Esophagus muscularis mucosa (tissue), 4 donors: Measurements from ENCODE around the gene FNBP1. TPM values are rescaled to one million over a fixed set of nuclear protein-coding genes. Genes with fewer than 3 reads are reported as not detected.

Source experiments
- DNase-seq: peaks from one replicate; pipeline ENCODE4 v3.0.0-alpha.2; 2017; ENCODE audit errors: extremely low spot score
- H3K27ac ChIP-seq, 4 donors: fragments of 200-600 bp; sonication (generic); replicated peaks in 1 of 4; 1 replicate in 3 of 4; 2 replicates in 1 of 4; pipeline ENCODE4 v1.5.1; 2016 to 2019; ENCODE audit warnings: mild to moderate bottlenecking in 1 of 4
- H3K27me3 ChIP-seq, 4 donors: fragments of 200-600 bp; sonication (generic); one replicate each; pipeline versions ENCODE4 v1.5.1 to v1.6.0; 2016 to 2019
- H3K36me3 ChIP-seq, 4 donors: fragments of 200-600 bp; sonication (generic); one replicate each; pipeline ENCODE4 v1.5.1; 2016 to 2019
- H3K4me1 ChIP-seq, 4 donors: fragments of 200-600 bp; sonication (generic); one replicate each; pipeline ENCODE4 v1.5.1; 2016 to 2019
- H3K4me3 ChIP-seq, 4 donors: fragments of 200-600 bp; sonication (generic); 1 replicate in 2 of 4; 2 replicates in 2 of 4; pipeline ENCODE4 v1.5.1; 2016 to 2019; ENCODE audit warnings: mild to moderate bottlenecking in 4 of 4, moderate library complexity in 1 of 4
- H3K9me3 ChIP-seq, 4 donors: fragments of 200-600 bp; sonication (generic); 1 replicate in 3 of 4; 2 replicates in 1 of 4; pipeline ENCODE4 v1.5.1; 2016 to 2019
- EP300 ChIP-seq: sonication (generic); formaldehyde crosslinking; IDR thresholded peaks from one replicate; pipeline ENCODE4 v1.6.1; 2017; ENCODE audit warnings: antibody characterized with exemption
- POLR2A ChIP-seq: fragments of 450-650 bp; IDR thresholded peaks from one replicate; pipeline ENCODE4 v1.6.1; 2017; ENCODE audit warnings: antibody characterized with exemption, moderate library complexity, mild to moderate bottlenecking, low read depth
- POLR2AphosphoS5 ChIP-seq, 2 donors: sonication (generic); formaldehyde crosslinking; IDR thresholded peaks; one replicate each; pipeline ENCODE4 v1.6.1; 2017; ENCODE audit warnings: antibody characterized with exemption in 2 of 2
- WGBS: methylation state at CpG from one replicate; pipeline ENCODE4 v1.1.5; 2018; 5-methylcytosine and 5-hydroxymethylcytosine counted together
- intact Hi-C: fragments of 100-400 bp; cut with DNase I; formaldehyde crosslinking; loops from one replicate; pipeline ENCODE4 v1.15.1; 2023
- total RNA-seq, 4 donors: library from RNA; depleted of rRNA; stranded (reverse); fragments of >200 nt; gene quantifications; one replicate each; pipeline versions ENCODE4 v1.1.0 to v1.2.1, GENCODE V29; 2016
- TF ChIP-seq, protein P1 (sequence below), 3 experiments: fragments of 200-600 bp in 2 of 3; fragments of 450-650 bp in 1 of 3; sonication (generic) in 2 of 3; IDR thresholded peaks; one replicate each; pipeline ENCODE4 v1.5.1; 2017 to 2019; ENCODE audit warnings: antibody characterized with exemption in 3 of 3, mild to moderate bottlenecking in 2 of 3, moderate library complexity in 1 of 3

Gene FNBP1
- total RNA-seq, 4 donors from 2014 or later, result 177 to 317 (median 254) TPM

DNA sequence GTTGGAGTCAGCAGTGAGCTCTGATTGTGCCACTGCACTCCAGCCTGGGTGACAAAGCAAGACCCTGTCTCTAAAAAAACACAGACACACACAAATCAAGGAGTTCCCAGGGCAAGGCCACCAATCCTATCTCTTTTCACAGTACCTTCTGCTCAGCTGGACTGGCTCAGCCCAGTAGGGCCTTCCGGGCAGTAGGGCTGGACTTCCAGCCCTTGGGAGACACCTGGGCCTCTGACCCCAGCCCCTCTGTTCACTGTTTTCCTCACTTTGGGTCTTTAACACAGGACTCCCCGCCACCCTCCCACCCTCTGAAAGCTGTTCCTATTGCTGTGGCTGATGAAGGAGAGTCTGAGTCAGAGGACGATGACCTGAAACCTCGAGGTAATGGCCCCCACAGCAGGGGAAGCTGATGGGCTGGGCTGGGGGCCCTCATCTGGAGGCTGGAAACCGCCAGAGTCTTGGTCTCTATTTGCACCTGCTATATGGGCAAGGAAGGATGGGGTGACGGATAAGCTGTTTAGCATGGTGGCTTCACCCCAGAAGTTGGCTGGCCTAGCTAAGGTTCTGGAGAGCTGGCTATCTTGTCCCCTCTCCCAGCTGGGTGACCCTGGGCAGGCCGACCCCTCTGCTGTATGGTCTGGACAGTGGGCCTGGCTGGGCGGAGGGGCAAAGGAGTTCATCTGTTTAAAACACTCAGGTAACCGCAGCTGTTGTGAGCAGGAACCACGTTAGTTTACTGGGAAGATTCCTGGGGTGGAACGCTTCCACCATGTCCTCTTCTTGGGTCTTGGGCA lies 182.1 kb downstream of the FNBP1 start:
- Histone ChIP-seq H3K36me3 (peaks cover 54 to 96% (median 84%) of the 10 kb centered on the region in 4 donors), H3K27me3 (no peaks in the 10 kb centered on the region), H3K4me3 (no peak overlapping the region), H3K27ac (no peak overlapping the region), H3K4me1 (no peaks in the 10 kb centered on the region), H3K9me3 (no peaks in the 10 kb centered on the region)
- 71% methylated on average over 10 of the region's 11 CpGs for WGBS
- intact Hi-C loops, result no loop called here
- TF ChIP-seq EP300, result no peak
- TF ChIP-seq, protein P1, sequence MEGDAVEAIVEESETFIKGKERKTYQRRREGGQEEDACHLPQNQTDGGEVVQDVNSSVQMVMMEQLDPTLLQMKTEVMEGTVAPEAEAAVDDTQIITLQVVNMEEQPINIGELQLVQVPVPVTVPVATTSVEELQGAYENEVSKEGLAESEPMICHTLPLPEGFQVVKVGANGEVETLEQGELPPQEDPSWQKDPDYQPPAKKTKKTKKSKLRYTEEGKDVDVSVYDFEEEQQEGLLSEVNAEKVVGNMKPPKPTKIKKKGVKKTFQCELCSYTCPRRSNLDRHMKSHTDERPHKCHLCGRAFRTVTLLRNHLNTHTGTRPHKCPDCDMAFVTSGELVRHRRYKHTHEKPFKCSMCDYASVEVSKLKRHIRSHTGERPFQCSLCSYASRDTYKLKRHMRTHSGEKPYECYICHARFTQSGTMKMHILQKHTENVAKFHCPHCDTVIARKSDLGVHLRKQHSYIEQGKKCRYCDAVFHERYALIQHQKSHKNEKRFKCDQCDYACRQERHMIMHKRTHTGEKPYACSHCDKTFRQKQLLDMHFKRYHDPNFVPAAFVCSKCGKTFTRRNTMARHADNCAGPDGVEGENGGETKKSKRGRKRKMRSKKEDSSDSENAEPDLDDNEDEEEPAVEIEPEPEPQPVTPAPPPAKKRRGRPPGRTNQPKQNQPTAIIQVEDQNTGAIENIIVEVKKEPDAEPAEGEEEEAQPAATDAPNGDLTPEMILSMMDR (IDR thresholded peaks at IDR 0.05), result no peak
- no peak for TF ChIP-seq POLR2A
- no peak for TF ChIP-seq POLR2AphosphoS5 (IDR thresholded peaks at IDR 0.05)
- DNase-seq, result no peak

DNA sequence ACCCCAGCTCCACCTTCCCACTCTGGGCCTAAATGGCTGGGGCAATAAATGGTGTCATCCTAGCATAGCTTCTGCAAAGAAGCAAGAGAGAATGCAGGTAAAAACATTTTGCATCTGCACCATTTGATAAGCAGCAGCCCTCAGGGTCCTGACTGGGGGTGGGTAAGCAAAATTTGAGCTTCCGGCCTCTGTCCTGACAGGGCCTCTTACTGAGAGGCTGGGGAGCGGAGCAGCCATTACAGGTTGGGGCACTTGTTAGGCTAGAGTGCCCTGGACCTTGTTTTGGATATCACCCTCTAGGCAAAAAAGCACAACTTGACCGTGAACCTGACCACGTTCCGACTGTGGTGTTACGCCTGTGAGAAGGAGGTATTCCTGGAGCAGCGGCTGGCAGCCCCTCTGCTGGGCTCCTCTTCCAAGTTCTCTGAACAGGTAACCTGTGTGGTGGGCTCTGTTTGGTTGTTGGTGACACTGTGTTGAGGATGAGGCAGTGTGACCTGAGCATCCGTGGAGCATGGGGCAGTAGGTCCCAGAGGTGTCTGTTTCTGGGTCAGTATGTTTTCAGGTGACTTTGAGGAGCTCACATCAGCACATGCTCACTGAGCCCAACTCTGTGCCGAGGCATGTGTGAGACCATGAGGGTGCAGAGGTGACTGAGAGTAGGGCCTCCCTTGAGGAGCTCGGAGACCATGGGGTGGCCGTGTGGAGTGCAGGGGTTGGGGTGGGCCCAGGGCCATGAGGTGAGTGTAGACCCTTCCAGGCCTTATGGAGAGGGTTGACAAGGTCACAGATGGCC lies 184.6 kb downstream of the FNBP1 start:
- Histone ChIP-seq H3K27ac (no peak overlapping the region), H3K27me3 (no peaks in the 10 kb centered on the region), H3K4me3 (no peak overlapping the region), H3K9me3 (no peaks in the 10 kb centered on the region), H3K4me1 (no peaks in the 10 kb centered on the region), H3K36me3 (peaks cover 57 to 98% (median 86%) of the 10 kb centered on the region in 4 donors)
- no peak for DNase-seq
- intact Hi-C loops, result no loop called here
- WGBS, result 82% methylated on average over 9 of the region's 11 CpGs
- no peak for TF ChIP-seq POLR2A
- TF ChIP-seq EP300, result no peak
- TF ChIP-seq POLR2AphosphoS5 (IDR thresholded peaks at IDR 0.05), result no peak
- TF ChIP-seq, protein P1 (IDR thresholded peaks at IDR 0.05), result no peak

DNA sequence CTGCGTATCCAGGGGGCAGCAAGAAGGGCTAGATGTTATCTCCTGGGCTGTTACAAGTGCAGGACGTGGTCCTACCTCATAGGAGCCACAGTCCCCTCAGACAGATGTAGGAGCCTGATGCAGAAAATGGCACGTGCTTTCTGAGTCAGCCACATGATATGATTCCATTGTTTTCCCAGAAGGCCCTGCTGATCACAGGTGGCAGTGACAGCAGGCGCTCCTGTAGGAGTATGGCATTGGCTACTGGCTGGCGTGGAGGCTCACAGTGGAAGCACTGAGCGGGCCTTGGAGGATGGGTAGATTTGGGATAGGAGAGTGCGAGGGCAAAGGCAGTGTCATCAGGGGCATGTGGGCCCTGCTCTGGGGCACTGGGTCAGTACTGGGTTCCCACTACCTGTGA lies 185.8 kb downstream of the FNBP1 start:
- H3K4me3 ChIP-seq, result no peak overlapping the region
- DNase-seq, result no peak
- intact Hi-C loops, result no loop called here
- no peak overlapping the region for H3K27ac ChIP-seq
- WGBS, result 89% methylated on average over 6 of the region's 7 CpGs
- peaks cover 0 to 7% (median 4%) of the 10 kb centered on the region in 4 donors for H3K4me1 ChIP-seq
- no peak for TF ChIP-seq POLR2A
- TF ChIP-seq, protein P1 (IDR thresholded peaks at IDR 0.05), result no peak
- no peak for TF ChIP-seq EP300
- TF ChIP-seq POLR2AphosphoS5 (IDR thresholded peaks at IDR 0.05), result no peak
- no peaks in the 10 kb centered on the region for H3K27me3 ChIP-seq
- H3K9me3 ChIP-seq, result no peaks in the 10 kb centered on the region
- H3K36me3 ChIP-seq, result peaks cover 61 to 98% (median 88%) of the 10 kb centered on the region in 4 donors

DNA sequence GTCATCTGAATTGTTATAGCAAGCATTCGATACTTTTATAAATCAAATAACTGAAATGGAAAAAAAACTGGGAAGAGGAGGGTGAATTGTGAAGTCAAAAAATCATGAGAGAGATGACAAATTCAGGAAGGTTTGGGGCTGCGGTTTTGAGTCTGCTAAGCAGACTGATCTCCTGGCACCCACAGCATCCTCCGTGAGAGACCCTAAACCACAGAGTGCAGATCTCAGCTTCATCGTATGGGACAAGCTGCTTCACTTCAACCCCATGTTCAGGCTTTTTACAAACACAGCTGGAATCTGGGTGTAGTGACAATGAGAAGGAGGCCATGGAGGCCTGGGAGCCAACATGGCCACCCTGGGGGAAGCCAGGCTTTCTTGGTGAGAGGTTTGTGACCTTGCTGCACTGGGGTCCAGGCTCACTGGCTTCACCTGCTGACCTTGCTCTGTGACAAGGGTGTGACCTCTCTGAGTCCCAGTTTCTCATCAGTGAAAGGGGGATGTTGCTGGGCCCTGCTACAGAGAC lies 188.3 kb downstream of the FNBP1 start:
- WGBS, result 90% methylated on average over 4 of the region's 4 CpGs

More for the DNA sequence above, 188.3 kb downstream of the FNBP1 start:
- no peaks in the 10 kb centered on the region for H3K9me3 ChIP-seq
- no peaks in the 10 kb centered on the region for H3K27me3 ChIP-seq
- H3K4me3 ChIP-seq, result no peak overlapping the region
- no peak for DNase-seq
- peaks cover 45 to 97% (median 82%) of the 10 kb centered on the region in 4 donors for H3K36me3 ChIP-seq
- TF ChIP-seq EP300, result no peak
- TF ChIP-seq POLR2A, result no peak
- TF ChIP-seq POLR2AphosphoS5 (IDR thresholded peaks at IDR 0.05), result no peak
- TF ChIP-seq, protein P1 (IDR thresholded peaks at IDR 0.05), result no peak
- intact Hi-C loops, result no loop called here
- H3K27ac ChIP-seq, result no peak overlapping the region
- H3K4me1 ChIP-seq, result peaks cover 0 to 30% (median 27%) of the 10 kb centered on the region in 4 donors
